Activated CD8-positive, alpha-beta memory T cell treated with anti-CD3 and anti-CD28 coated beads, Interleukin-2, amount 50 U/mL, for 24 hours (primary cell): Measurements from ENCODE around the gene HOXB8.

ENCODE experiments used
- DNase-seq: peaks from one replicate; pipeline ENCODE4 v3.0.0-alpha.2; 2020; ENCODE audit errors: extremely low read depth

HOXB8 gene

DNA sequence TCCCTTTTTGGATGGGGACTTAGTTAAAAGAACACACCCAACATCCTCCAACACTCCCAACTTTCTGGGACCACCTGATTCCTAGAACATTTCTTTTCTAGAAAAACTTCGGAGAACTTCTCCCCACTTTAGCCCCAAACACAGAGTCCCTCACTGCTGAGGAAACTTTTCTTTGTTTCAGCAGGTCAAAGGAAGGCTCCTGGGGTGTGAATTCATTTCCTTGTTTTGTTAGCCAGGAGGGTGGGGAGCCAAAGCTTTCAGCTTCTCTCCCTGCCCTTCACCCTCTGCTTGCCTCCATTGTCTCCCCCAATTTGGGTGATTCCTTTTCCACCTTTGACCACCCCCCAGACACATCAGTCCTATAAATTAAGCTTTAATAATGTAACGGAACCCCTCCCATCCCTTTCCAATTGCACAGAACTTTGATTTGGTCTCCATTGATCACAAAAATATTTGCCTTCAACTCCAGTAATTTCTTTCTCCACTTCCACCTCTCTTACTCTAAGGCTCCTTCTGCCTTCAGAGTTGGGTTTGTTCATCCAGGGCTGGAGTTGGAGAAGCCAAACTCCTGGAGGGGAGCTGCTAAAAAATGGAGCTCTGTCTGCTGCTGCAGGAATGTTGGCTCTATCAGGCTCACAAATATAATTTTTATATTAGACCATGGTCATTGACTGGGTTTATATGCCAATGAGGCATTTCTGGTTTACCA is 47.3 kb downstream of the HOXB8 start:
- DNase-seq = no peak

DNA sequence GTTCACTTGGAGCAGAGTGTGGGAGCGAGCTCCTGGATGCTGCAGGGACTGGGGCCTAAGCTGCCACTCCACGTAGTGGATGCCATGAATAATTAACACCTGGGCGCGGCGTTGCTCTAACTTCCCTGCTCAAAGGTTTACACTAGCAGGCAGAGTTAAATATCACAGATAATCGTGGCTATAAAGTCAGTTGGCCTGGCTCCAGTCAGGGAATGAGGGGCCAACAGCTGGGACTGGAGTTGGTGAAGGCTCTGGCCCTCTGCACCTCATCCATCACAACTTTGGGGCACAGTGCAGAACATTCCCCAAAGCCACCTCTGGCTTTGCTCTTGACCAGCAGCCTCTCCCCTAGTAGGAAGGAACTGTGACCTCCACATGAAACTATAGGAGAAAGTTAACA is 47.9 kb downstream of the HOXB8 start:
- DNase-seq = no peak

DNA sequence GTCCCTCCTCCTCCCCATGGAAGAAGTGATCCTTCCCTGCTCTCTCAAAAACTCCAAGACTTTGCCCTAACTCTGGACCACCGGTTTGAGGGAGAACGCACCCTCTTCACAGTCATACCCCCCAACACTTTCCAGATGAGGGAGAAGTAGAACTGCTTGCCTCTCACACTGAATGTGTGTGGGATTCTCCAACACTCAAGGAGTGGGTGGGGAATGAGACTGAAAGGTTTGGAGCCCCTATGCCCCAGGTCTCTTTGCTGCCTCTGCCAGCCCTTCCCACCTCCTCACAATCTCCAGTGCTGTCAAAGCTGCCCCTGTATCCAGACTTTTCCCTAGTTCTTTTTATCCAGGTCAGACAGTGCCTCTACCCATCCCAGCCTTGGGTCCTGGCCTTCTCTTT is 48.4 kb downstream of the HOXB8 start:
- no peak for DNase-seq

DNA sequence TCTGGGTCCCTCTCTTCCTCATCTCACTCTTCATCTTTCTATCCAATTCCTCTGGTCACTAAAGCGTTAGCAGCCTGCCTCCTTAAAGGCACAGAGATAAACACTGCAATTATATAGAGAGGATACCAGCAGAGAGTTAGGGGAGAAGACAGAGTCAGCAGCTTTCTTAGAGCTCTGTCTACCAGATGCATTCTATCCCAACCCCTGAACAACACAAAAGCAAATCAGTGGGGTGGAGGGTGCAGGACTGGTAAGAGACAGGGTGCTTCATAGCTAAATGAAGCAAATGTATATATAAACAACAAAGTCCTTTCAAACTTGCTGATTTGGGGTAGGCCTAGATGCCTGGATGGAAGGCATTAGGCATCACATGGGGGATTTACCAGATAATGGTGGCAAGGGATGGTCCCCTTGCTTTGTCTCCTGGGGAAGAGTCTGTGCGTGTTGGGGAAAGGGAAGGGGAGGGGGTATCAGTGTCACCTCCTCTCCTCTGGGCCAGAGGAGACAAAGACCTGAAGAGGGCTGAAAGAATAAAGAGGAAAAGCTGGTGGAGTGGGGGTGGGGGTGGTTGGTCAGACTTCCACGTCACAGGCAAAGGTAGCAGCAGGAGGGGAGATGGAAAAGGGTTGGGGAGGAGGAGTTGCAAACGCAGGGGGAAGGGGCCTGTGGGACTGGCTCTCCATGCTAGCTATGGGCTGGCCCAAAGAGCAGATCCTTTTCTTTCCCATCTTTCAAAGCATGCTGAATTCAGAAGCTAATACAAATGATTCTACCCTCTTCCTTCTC is 49.0 kb downstream of the HOXB8 start:
- no peak for DNase-seq

DNA sequence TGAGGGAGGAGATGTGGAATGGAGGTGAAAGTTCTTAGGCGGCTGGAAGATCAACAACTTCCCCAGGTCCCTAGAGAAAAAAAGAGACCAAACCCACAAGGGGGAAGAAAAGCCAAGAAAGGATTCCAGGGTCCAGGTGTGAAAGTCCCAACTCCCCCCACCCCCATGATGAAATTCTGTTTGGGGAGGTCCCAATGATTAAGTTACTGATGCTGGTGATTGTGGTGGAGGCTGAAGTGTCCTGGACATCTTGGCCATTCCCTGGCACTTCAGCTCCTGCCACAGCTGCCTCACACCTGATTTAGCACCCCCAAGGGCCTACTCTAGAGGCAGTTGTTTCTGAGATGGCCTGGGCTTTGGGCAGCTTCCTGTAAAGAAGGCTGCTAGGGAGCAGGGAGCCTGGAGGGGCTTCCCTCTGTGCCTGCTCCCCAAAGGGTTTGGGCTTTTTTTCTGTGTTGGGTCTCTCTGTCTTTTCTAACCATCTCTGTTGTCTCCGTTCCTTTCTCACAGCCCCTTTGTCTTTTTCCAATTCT is 50.0 kb downstream of the HOXB8 start:
- no peak for DNase-seq

DNA sequence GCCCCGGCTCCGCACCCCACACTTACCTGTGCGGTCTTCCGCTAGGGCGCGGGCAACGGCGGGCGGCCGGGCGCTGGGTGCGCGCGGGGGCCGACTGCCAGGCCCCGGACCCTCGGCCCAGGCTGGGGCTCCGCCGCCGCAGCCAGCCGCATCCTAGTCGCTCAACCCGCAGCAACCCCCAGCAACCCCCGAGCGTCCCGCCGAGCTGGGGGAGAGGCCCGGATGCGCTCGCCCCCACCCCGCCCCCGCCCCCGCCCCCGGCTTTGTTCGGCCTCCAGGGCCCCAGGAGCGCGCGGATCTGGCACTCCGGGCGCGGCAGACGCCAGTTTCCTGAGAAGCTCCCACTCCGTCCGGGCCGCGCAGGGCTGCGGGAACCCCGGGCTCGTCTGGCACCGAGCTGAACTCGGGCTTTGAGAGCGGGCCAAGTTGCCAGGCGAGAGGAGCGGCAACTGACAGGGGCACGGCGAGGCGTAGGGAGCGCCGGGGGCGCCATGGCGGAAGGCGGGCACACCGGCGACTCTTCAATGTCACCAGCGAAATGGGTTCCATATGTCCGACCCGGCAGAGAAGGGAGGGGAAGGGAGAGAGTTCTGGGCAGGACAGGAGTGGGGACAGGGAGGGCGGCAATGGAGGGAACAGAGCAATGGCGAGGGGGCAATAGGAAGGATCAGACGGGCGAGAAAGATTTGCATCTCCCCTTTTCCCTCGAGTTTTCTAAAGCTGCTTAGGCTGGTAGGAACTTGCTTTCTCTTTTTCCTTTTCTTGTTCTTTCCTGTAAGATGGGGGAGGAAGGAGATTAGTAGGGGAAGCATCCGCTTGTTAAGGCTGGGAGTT is 50.7 kb downstream of the HOXB8 start:
- DNase-seq = no peak

DNA sequence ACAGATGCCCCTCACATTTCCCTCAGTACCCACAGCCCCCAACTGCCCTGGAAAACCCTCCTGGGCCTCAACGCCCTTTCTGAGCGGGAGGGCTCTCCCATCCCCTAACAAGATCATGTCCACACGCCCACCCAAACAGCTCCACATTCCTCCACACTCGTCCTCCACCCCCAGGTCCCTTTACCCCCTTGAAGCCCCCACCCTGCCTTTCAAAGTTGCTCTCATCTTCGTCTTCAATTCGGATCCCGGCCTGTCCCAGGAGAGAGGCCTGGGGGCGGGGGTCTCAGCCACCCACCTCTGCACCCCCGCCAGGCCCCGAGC is 51.3 kb downstream of the HOXB8 start:
- DNase-seq = no peak

DNA sequence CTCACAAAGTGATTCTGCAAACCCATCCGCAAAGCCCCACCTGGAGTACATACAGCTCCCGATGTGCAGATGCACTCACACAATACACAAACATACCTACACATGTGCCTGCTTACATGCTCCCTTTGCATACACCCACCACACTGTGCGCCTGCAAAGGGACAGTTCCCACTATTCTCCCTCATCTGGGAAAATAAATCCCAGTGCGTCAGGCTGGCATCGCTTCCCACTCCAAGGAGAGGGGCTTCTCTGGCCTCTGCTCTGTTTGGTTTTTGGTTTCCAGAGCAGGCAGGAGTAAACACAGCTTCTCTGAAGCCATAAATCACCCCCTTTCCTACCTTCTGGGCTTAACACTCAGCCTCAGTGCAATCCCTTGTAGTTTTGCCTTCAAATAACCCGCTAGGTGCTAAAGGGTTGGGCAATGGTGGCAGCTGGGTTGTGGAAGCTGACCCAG is 51.7 kb downstream of the HOXB8 start:
- no peak for DNase-seq

DNA sequence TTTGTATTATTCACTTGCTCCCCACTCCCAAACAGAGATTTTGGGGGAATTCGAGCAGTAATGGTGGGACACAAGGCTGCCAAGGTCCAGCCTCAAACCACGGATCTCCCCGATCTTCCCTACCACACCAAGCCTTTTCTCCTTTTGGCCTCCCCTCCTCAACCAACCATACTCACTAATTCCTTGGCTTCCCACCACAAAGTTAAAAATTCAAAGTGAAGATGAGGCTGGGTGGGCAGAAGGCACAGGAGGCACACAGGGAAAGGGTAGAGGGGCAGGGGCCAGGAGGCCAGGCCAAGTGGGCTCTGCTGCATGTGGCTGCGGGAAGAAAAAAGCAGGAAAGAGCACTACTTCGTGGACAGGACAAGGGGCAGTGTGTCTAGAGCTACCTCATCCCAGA is 52.2 kb downstream of the HOXB8 start:
- DNase-seq = no peak
